GM06990 (cell line): ENCODE measurements around the gene PIGR.

Experiments
- DNase-seq: peaks from one replicate; pipeline ENCODE4 v3.0.0-alpha.2; 2011; ENCODE audit not compliant: insufficient read length; ENCODE audit errors: extremely low read depth
- H3K27me3 ChIP-seq: replicated peaks from 2 replicates; pipeline ENCODE4 v1.6.0; 2011; ENCODE audit warnings: low read length; ENCODE audit not compliant: control insufficient read depth, insufficient read depth
- H3K36me3 ChIP-seq: 2 replicates; pipeline ENCODE4 v1.5.1; 2011; ENCODE audit warnings: low read length; ENCODE audit not compliant: control insufficient read depth, insufficient read depth
- H3K4me3 ChIP-seq: replicated peaks from 2 replicates; pipeline ENCODE4 v1.5.1; 2011; ENCODE audit warnings: low read depth, mild to moderate bottlenecking, control low read depth, low read length
- TF ChIP-seq, protein P1 (sequence below): IDR thresholded peaks from 2 replicates; pipeline ENCODE4 v1.5.1; 2011; ENCODE audit warnings: low read length, control low read depth, mild to moderate bottlenecking, inconsistent platforms; ENCODE audit not compliant: insufficient read depth, poor library complexity, severe bottlenecking

Gene PIGR, protein sequence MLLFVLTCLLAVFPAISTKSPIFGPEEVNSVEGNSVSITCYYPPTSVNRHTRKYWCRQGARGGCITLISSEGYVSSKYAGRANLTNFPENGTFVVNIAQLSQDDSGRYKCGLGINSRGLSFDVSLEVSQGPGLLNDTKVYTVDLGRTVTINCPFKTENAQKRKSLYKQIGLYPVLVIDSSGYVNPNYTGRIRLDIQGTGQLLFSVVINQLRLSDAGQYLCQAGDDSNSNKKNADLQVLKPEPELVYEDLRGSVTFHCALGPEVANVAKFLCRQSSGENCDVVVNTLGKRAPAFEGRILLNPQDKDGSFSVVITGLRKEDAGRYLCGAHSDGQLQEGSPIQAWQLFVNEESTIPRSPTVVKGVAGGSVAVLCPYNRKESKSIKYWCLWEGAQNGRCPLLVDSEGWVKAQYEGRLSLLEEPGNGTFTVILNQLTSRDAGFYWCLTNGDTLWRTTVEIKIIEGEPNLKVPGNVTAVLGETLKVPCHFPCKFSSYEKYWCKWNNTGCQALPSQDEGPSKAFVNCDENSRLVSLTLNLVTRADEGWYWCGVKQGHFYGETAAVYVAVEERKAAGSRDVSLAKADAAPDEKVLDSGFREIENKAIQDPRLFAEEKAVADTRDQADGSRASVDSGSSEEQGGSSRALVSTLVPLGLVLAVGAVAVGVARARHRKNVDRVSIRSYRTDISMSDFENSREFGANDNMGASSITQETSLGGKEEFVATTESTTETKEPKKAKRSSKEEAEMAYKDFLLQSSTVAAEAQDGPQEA

DNA sequence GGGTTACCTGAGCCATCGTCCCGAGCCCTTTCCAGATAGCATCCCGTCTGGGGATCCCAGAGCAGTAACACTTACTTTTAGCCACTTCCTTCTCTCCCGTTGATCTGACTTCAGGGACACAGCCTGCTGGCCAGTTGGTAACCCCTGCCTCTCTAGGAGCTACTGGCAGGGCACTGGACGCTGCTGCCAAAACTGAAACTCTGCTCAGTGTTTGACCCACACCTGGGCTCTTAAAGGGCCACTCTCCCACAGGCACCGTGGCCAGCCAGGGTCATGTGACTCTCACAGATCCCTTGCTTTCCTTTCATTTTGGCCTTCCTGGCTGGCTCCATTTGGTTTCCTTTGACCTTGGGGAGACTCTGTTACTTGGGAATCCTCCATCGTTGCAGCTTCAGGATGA lies at the start of gene PIGR:
PIGR (minus strand) TSS at position 206 of the 400 bp plus-strand sequence. CDS start 5,935 bp downstream, outside the sequence.
- H3K36me3 ChIP-seq, result no peaks in the 10 kb centered on the region

DNA sequence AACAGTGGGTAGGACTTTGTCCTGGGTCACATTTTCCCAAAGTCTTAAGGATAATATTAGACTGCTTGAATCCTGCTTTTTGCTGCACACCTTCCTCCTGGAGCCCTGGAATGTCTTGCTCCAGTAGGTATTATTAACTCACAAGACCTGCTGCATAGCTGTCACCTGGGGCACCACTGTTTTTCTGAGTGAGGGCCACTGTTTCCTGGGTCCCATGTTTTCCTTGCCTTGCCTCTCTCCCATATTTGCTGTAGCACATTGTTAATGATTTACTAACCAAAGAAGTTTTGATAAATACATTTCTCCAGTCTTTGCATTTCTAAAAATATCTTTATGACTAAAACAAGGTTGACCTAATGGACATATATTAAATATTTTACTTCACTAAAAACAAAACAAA lies 46.5 kb upstream of the PIGR start:
- H3K36me3 ChIP-seq, result no peaks in the 10 kb centered on the region
- H3K4me3 ChIP-seq, result no peak overlapping the region
- H3K27me3 ChIP-seq, result no peaks in the 10 kb centered on the region; the same call in none of the 2 replicates
- no peak for DNase-seq
- TF ChIP-seq, protein P1, sequence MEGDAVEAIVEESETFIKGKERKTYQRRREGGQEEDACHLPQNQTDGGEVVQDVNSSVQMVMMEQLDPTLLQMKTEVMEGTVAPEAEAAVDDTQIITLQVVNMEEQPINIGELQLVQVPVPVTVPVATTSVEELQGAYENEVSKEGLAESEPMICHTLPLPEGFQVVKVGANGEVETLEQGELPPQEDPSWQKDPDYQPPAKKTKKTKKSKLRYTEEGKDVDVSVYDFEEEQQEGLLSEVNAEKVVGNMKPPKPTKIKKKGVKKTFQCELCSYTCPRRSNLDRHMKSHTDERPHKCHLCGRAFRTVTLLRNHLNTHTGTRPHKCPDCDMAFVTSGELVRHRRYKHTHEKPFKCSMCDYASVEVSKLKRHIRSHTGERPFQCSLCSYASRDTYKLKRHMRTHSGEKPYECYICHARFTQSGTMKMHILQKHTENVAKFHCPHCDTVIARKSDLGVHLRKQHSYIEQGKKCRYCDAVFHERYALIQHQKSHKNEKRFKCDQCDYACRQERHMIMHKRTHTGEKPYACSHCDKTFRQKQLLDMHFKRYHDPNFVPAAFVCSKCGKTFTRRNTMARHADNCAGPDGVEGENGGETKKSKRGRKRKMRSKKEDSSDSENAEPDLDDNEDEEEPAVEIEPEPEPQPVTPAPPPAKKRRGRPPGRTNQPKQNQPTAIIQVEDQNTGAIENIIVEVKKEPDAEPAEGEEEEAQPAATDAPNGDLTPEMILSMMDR, result no peak

More for the DNA sequence above, at the start of gene PIGR:
- no peak for DNase-seq
- TF ChIP-seq, protein P1, result no peak
- H3K27me3 ChIP-seq, result no peaks in the 10 kb centered on the region
- no peak within 1 kb of the TSS for H3K4me3 ChIP-seq

DNA sequence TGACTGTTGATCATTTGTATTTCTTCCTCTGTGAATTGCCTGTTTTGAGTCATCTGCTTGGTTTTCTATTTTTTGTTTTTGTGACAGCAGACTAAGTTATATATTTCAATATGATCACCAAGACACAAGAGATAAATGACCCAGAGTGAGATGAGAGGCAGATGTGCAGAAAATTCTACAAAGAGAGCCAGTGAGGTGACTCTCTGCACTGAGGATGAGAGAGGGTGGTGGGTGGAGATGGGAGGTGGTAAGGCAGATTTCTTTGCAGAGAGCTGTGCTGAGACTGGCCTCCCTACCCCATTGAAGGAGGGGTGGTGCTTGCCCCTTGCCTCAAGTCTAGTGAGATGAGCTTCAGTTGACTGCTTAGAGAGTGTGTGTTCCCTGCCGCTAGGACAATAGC lies 41.6 kb upstream of the PIGR start:
- Histone ChIP-seq H3K4me3 (no peak overlapping the region), H3K27me3 (peaks cover 1% of the 10 kb centered on the region), H3K36me3 (no peaks in the 10 kb centered on the region)
- DNase-seq, result no peak
- TF ChIP-seq, protein P1, result no peak

DNA sequence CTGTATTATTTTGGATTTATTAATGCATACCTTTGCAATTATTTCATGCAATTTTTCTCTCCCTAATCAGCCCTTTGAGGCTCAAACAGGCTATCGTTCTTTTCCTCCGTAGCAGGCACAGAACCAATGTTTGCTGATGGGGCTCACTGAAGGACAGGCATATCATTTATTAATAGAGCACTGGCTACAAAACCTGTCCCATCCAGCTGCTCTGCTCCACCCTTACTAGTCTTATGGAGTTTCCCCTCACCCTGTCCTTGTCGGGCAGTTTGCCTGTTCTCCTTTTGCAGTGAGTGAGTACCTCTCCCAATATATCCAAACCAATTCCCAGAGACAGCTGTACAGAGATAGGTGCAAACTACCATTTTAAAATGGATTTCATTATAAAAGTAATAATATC lies 40.6 kb upstream of the PIGR start:
- Histone ChIP-seq H3K27me3 (peaks cover 1% of the 10 kb centered on the region), H3K4me3 (no peak overlapping the region), H3K36me3 (no peaks in the 10 kb centered on the region)
- TF ChIP-seq, protein P1, result no peak
- no peak for DNase-seq

DNA sequence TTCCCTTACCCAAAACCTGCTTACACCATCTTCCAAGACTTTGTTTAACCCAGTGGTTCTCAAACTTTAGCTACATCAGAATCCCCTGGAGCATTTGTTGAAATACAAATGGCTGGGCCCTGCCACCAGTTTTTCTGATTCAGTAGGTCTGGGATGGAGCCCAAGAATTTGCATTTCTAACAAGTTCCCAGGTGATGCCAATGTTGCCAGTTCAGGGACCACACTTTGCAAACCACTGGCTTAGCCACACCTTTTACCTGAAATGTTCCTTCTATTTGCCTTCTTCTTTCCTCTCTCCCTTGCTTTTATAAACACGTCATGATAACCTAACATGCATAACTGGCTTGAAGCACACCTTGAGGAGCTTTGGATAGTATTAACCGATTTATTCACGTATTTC lies 40.1 kb upstream of the PIGR start:
- TF ChIP-seq, protein P1, result no peak
- H3K36me3 ChIP-seq, result no peaks in the 10 kb centered on the region
- no peak for DNase-seq
- peaks cover 1% of the 10 kb centered on the region for H3K27me3 ChIP-seq
- H3K4me3 ChIP-seq, result no peak overlapping the region
